ENCODE data around the gene RGS21.

GRCh38 chr1:192277635-192278034, 39.2 kb upstream of the RGS21 start:
- no peak for TF ChIP-seq ZFX (IDR thresholded peaks at IDR 0.05)
- no peak for TF ChIP-seq CTCF (conservative IDR thresholded peaks at IDR 0.05)
